K562 (cell line): Measurements from ENCODE around the gene ZNF165. TPM values are rescaled to one million over a fixed set of nuclear protein-coding genes. Genes with fewer than 3 reads are reported as not detected.

Experiments used
- BMI1 ChIP-seq: fragments of 150-350 bp; IDR thresholded peaks from 2 replicates; pipeline ENCODE4 v1.6.1; 2014; ENCODE audit warnings: low read length
- BRD4 ChIP-seq: fragments of 200-600 bp; sonication (generic); IDR thresholded peaks from 2 replicates; pipeline ENCODE4 v1.6.1; 2017; ENCODE audit warnings: inconsistent platforms
- EGR1 ChIP-seq: fragments of 450-650 bp; conservative IDR thresholded peaks from 2 replicates; pipeline ENCODE4 v1.6.1; 2017; ENCODE audit warnings: mild to moderate bottlenecking
- GATA2 ChIP-seq: sonication (generic); formaldehyde crosslinking; IDR thresholded peaks from 2 replicates; pipeline ENCODE4 v1.4.0; 2020; ENCODE audit warnings: mild to moderate bottlenecking, missing genetic modification reagents
- L3MBTL2 ChIP-seq: fragments of 450-650 bp; IDR thresholded peaks from 2 replicates; pipeline ENCODE4 v1.6.1; 2016; ENCODE audit warnings: mild to moderate bottlenecking, moderate library complexity
- NFYB ChIP-seq: IDR thresholded peaks from 2 replicates; pipeline ENCODE4 v1.6.1; 2011; ENCODE audit warnings: mild to moderate bottlenecking, moderate library complexity; ENCODE audit not compliant: insufficient read length; ENCODE audit errors: extremely low read depth
- PTTG1 ChIP-seq: fragments of 450-650 bp; IDR thresholded peaks from 2 replicates; pipeline ENCODE4 v1.6.1; 2016; ENCODE audit warnings: low read depth, mild to moderate bottlenecking, missing genetic modification characterization, missing compliant biosample characterization
- RAD21 ChIP-seq, 2 experiments: fragments of 250-450 bp in 1 of 2; fragments of 450-650 bp in 1 of 2; sonication (Bioruptor Pico) in 1 of 2; formaldehyde crosslinking in 1 of 2; IDR thresholded peaks in 1 of 2; conservative IDR thresholded peaks in 1 of 2; 2 replicates each; pipeline versions ENCODE4 v1.4.0 to v1.8.0; 2020 to 2022; ENCODE audit warnings: mild to moderate bottlenecking in 2 of 2, moderate library complexity in 1 of 2
- RBM15 ChIP-seq: fragments of 200-400 bp; formaldehyde crosslinking; IDR thresholded peaks from 2 replicates; pipeline ENCODE4 v1.6.1; 2018; ENCODE audit warnings: mild to moderate bottlenecking, low read length, moderate library complexity; ENCODE audit not compliant: insufficient read depth
- SREBF2 ChIP-seq: sonication (generic); formaldehyde crosslinking; IDR thresholded peaks from 2 replicates; pipeline ENCODE4 v1.4.0; 2020; ENCODE audit warnings: mild to moderate bottlenecking, missing genetic modification reagents
- polyA plus RNA-seq, 8 experiments: library from polyadenylated mRNA; depleted of rRNA in 4 of 8; stranded (reverse) in 5 of 8; unstranded in 3 of 8; fragments of >200 nt; fragmentation: Nextera tagmentation in 2 of 8; fragmentation: Illumina TruSeq in 1 of 8; extraction: Ambion mirVana in 2 of 8; extraction: Trizol in 1 of 8; gene quantifications; 2 replicates each; pipeline versions ENCODE4 v1.2.1 to v1.2.3, GENCODE V29; 2011 to 2014; ENCODE audit warnings: inconsistent platforms in 1 of 8, missing spikeins in 1 of 8
- total RNA-seq, 7 experiments: library from RNA; depleted of rRNA in 6 of 7; stranded (reverse); fragments of >200 nt in 6 of 7; fragmentation: Illumina TruSeq in 2 of 7; extraction: Trizol in 2 of 7; gene quantifications; 2 replicates each; pipeline versions ENCODE4 v1.2.1 to v1.2.3, GENCODE V29; 2011 to 2021; ENCODE audit warnings: low replicate concordance in 1 of 7
- TF ChIP-seq, protein P1 (sequence below): fragments of 200-600 bp; sonication (generic); IDR thresholded peaks from one replicate; pipeline ENCODE4 v1.6.1; 2012; ENCODE audit warnings: mild to moderate bottlenecking, low read depth, low read length, inconsistent platforms
- TF ChIP-seq, protein P2 (sequence below), 2 experiments: fragments of 150-350 bp in 1 of 2; IDR thresholded peaks; 2 replicates each; pipeline ENCODE4 v1.6.1; 2012 to 2016; ENCODE audit warnings: low read depth in 2 of 2, low read length in 2 of 2, mild to moderate bottlenecking in 1 of 2, moderate library complexity in 1 of 2

ZNF165 gene
- total and polyA plus RNA-seq, 9 of the 15 experiments (the other 6 are each of a cell fraction or from before 2014, with no cell fraction given), result 0.82 to 3.6 (median 1.2) TPM

DNA sequence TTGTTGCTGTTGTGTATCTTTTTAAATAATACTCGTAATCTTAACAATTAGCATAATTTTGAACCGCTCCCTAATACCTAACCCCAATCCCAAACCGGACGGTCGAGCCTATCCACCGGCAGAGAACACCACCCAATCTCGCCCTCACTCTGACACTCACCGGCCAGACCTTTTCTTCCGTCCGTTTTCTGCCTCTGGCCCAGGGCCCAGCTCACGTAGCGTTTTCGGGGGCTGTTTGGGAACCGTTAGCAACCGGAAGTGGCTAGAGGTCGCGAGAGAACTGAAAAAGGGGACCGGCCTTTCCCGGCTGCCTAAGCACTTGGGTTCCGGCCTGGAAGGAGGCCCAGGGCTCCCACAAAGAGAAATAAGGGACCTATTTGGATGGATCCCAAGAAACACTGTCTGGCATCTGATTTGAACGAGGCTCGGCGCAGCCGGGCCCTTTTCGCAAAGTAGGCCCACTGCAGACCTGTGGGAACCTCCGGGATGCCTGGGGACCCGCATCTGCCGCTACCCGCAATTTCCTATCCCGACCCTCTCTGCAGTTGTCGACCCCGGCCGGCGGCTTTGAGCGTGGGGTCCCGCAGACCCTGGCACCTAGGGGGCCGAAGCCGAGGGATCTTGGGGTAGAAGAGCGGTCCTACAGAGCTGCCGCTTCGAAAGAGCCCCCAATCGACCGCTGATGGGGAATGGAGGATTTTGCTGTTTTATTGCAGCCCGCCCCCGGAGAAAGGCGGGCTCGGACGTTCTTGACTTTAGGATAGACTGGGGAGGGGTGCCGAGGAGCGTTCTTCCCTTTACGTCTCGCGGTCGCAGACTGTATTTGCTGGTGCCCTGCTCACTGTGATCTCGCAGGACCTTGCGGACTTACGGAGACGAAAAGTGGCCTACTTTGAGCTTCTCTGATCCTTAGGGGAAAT is 56.5 kb downstream of the ZNF165 start (continued):
- TF ChIP-seq, protein P1, sequence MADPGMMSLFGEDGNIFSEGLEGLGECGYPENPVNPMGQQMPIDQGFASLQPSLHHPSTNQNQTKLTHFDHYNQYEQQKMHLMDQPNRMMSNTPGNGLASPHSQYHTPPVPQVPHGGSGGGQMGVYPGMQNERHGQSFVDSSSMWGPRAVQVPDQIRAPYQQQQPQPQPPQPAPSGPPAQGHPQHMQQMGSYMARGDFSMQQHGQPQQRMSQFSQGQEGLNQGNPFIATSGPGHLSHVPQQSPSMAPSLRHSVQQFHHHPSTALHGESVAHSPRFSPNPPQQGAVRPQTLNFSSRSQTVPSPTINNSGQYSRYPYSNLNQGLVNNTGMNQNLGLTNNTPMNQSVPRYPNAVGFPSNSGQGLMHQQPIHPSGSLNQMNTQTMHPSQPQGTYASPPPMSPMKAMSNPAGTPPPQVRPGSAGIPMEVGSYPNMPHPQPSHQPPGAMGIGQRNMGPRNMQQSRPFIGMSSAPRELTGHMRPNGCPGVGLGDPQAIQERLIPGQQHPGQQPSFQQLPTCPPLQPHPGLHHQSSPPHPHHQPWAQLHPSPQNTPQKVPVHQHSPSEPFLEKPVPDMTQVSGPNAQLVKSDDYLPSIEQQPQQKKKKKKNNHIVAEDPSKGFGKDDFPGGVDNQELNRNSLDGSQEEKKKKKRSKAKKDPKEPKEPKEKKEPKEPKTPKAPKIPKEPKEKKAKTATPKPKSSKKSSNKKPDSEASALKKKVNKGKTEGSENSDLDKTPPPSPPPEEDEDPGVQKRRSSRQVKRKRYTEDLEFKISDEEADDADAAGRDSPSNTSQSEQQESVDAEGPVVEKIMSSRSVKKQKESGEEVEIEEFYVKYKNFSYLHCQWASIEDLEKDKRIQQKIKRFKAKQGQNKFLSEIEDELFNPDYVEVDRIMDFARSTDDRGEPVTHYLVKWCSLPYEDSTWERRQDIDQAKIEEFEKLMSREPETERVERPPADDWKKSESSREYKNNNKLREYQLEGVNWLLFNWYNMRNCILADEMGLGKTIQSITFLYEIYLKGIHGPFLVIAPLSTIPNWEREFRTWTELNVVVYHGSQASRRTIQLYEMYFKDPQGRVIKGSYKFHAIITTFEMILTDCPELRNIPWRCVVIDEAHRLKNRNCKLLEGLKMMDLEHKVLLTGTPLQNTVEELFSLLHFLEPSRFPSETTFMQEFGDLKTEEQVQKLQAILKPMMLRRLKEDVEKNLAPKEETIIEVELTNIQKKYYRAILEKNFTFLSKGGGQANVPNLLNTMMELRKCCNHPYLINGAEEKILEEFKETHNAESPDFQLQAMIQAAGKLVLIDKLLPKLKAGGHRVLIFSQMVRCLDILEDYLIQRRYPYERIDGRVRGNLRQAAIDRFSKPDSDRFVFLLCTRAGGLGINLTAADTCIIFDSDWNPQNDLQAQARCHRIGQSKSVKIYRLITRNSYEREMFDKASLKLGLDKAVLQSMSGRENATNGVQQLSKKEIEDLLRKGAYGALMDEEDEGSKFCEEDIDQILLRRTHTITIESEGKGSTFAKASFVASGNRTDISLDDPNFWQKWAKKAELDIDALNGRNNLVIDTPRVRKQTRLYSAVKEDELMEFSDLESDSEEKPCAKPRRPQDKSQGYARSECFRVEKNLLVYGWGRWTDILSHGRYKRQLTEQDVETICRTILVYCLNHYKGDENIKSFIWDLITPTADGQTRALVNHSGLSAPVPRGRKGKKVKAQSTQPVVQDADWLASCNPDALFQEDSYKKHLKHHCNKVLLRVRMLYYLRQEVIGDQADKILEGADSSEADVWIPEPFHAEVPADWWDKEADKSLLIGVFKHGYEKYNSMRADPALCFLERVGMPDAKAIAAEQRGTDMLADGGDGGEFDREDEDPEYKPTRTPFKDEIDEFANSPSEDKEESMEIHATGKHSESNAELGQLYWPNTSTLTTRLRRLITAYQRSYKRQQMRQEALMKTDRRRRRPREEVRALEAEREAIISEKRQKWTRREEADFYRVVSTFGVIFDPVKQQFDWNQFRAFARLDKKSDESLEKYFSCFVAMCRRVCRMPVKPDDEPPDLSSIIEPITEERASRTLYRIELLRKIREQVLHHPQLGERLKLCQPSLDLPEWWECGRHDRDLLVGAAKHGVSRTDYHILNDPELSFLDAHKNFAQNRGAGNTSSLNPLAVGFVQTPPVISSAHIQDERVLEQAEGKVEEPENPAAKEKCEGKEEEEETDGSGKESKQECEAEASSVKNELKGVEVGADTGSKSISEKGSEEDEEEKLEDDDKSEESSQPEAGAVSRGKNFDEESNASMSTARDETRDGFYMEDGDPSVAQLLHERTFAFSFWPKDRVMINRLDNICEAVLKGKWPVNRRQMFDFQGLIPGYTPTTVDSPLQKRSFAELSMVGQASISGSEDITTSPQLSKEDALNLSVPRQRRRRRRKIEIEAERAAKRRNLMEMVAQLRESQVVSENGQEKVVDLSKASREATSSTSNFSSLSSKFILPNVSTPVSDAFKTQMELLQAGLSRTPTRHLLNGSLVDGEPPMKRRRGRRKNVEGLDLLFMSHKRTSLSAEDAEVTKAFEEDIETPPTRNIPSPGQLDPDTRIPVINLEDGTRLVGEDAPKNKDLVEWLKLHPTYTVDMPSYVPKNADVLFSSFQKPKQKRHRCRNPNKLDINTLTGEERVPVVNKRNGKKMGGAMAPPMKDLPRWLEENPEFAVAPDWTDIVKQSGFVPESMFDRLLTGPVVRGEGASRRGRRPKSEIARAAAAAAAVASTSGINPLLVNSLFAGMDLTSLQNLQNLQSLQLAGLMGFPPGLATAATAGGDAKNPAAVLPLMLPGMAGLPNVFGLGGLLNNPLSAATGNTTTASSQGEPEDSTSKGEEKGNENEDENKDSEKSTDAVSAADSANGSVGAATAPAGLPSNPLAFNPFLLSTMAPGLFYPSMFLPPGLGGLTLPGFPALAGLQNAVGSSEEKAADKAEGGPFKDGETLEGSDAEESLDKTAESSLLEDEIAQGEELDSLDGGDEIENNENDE, result no peak
- TF ChIP-seq SREBF2 (CRISPR knock-in tag) (no peak), RBM15 (no peak), L3MBTL2 (peak; percentile 89), BMI1 (peak; percentile 56; the same call in 1 of the 2 replicates), RAD21 (CRISPR knock-in tag; conservative IDR thresholded peaks at IDR 0.05 in 1 of 2, IDR thresholded peaks at IDR 0.05 in 1 of 2) (peak; percentile 38 to 48; a peak in 3 of 4 replicates), NFYB (no peak), BRD4 (no peak; the same call in 1 of the 2 replicates), EGR1 (peak; percentile 84), GATA2 (CRISPR knock-in tag) (no peak), PTTG1 (tag) (no peak)
- TF ChIP-seq, protein P2, sequence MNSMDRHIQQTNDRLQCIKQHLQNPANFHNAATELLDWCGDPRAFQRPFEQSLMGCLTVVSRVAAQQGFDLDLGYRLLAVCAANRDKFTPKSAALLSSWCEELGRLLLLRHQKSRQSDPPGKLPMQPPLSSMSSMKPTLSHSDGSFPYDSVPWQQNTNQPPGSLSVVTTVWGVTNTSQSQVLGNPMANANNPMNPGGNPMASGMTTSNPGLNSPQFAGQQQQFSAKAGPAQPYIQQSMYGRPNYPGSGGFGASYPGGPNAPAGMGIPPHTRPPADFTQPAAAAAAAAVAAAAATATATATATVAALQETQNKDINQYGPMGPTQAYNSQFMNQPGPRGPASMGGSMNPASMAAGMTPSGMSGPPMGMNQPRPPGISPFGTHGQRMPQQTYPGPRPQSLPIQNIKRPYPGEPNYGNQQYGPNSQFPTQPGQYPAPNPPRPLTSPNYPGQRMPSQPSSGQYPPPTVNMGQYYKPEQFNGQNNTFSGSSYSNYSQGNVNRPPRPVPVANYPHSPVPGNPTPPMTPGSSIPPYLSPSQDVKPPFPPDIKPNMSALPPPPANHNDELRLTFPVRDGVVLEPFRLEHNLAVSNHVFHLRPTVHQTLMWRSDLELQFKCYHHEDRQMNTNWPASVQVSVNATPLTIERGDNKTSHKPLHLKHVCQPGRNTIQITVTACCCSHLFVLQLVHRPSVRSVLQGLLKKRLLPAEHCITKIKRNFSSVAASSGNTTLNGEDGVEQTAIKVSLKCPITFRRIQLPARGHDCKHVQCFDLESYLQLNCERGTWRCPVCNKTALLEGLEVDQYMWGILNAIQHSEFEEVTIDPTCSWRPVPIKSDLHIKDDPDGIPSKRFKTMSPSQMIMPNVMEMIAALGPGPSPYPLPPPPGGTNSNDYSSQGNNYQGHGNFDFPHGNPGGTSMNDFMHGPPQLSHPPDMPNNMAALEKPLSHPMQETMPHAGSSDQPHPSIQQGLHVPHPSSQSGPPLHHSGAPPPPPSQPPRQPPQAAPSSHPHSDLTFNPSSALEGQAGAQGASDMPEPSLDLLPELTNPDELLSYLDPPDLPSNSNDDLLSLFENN (IDR thresholded peaks at IDR 0.05; ENCODE audit: low read depth in 2 of 2, low read length in 2 of 2), result peak in 1 of 2 experiments; percentile 86; a peak in 2 of 4 replicates
